ENCODE results near the gene ERBB2. TPM values are rescaled to one million over a fixed set of nuclear protein-coding genes. Genes with fewer than 3 reads are reported as not detected.
"Not testable (repeated sequence)": the region's sequence is repeated elsewhere in the genome, so short reads cannot be mapped to it uniquely, and the experiment has no call there.

The ERBB2 gene
- total RNA-seq, 1 donor from 2014 or later, result 278 TPM

- DNase-seq (ENCODE audit: low spot score), result no peak
Measured at GRCh38 chr17:39744836-39745215, 45.0 kb downstream of the ERBB2 start.

DNA sequence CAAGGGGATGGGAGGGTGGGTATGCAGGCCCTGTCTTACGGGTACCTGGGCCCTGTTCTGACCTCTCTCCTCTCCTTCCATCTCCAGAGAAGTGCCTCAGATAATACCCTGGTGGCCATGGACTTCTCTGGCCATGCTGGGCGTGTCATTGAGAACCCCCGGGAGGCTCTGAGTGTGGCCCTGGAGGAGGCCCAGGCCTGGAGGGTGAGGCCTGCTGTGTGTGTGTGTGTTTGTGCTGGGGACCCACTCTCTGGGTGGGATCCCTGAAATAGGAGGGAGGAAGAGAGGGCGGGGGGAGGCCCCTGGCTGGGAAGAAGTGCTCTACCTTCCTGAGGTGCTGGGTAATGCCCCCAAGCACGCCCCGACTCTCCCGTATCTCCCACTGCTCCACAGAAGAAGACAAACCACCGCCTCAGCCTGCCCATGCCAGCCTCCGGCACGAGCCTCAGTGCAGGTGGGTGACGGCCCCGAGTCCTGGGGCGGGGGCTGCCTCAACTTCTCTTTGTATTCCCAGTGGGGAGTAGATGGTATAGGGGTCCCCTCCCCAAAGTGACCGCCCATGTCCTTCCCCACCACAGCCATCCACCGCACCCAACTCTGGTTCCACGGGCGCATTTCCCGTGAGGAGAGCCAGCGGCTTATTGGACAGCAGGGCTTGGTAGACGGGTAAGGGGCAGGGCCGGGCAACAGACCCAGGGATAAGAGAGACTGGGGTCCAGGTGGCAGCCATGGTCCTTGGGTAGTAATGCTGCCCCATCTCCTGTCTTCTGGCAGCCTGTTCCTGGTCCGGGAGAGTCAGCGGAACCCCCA is 45.7 kb downstream of the ERBB2 start:
- no peak for DNase-seq (ENCODE audit: low spot score)

GRCh38 chr17:39746145-39746461 is 46.2 kb downstream of the ERBB2 start:
- no peak for DNase-seq (ENCODE audit: low spot score)

GRCh38 chr17:39747745-39748144 is 47.9 kb downstream of the ERBB2 start:
- DNase-seq (ENCODE audit: low spot score), result no peak

DNA sequence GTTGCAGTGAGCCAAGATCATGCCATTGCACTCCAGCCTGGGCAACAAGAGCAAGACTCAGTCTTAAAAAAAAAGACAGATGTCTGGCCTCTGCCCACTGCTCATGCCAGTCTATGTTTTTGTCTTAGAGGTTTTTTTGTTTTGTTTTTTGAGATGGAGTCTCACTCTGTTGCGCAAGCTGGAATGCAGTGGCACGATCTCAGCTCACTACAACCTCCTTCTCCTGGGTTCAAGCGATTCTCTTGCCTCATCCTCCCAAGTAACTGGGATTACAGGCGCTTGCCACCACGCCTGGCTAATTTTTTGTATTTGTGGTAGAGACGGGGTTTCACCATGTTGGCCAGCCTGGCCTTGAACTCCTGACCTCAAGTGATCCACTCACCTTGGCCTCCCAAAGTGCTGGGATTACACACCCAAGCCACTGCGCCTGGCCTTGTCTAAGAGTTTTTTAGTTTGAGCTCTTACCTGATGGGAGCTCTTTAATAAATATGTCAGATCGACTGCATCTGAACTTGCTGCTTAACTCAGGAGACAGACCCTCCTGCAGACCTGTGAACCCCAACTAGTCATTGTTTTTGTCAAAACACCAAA is 48.7 kb downstream of the ERBB2 start:
- not testable (repeated sequence) for DNase-seq (ENCODE audit: low spot score)

DNA sequence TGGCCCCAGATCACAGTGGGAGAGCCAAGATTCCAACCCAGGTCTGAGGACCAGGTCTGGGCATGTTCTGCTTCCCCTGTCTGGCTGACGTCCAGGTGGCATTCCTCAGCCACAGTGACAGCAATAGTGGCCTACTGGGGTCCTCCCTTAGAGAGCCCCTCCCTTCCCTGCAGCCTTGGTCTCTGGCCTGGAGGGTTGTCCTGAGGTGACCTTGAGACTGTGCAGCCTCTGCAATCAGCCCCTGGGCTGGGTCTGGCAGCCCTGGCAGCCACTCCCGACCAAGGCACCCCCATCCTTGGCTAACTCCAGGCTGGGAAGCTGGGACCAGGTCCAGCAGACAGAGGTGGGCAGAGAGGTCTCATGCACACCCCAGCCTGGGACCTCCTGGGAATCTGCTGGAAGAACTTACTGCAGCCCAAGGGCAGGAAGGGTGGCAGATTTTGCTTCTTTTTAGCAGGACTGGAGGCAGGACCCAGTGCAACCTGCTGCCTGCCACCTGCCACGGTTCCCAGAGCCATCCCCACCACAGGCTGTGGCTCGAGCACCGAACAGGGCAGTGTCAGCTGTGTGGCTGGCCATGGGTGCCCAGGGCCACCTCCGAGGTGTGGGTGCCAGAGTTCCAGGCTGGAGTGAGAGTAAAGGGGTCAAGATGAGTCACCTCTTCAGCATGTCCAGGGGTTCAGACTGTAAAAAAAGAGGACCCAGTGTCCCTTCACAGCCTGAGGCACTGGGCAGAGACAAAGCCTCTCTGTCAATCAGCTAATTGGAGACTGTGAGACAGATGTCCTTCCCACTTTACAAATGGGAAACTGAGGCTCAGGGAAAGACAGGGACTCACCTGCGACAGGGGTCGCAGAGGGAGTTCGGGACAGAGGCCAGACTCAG is 50.5 kb downstream of the ERBB2 start:
- no peak for DNase-seq (ENCODE audit: low spot score)

DNA sequence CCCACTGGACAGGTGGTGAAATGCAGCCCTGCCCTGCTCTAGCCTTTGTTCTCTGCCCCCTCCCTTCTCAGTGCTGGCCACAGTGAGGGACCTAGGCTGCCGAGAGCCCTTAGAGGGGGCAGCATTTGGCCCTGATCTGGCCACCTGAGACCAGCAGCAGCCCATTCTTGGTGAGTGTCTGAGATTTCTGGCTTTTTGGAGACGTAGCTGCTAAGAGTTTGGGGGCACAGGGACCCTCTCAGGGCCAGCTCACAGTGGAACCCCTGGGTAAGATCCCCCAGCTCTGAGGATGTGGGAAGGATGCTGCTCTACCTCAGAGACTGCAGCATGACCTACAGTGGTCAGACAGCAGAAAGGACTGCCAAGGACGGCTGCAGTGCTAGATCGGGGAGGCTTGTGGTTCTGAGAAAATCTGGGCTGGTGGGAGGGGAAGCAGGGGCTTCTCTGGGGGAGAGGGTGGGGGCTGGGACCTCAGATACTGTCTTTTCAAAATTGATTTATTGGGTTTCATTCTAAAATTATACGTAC is 51.2 kb downstream of the ERBB2 start:
- no peak for DNase-seq (ENCODE audit: low spot score)

DNA sequence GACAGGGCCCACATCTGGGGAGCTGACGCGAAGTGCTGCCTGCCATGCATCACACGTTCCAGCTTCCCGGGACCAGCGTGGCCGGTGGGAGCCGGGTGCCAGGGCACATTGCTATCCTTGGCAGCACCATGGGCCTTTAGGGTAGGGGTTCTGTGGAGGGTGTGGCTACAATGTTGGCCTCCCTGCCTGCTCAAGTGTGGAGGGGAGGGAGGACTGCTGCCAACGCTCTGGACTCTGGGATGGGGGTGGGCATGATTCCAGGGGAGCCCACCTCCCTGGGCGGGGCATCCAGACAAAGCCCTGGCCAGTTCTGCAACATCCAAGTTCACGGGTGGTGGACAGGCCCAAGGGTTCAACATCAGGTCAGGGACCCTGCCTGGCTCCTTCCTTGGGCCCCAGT is 51.8 kb downstream of the ERBB2 start:
- no peak for DNase-seq (ENCODE audit: low spot score)

DNA sequence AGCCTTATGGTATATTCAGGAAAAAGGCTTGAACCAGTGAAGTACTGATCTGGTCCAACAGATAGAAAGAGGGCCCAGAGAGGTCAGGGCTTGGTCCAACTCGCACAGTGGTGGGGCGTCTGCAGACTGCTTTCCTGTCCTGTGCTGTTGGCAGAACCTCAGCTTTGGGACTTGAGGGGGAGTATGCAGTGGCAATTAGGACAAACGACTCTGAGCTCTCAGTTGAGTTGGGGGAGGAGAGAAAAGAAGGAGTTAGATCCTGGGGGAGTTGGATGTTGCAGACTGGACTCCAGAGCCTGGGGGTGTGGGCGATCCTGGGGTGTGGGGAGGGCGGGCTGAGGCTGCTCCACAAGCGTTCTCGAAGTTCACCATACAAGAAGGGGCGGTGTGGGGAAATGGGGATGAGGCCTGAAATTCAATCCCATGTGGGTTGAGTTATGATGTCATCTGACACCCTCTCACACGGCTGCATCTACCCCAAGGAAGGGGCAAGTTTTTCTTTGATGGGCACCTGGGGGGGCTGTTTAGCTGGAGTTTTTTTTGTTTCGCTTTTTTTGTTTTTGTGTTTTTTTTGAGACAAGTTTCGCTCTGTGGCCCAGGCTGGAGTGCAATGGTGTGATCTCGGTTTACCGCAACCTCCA is 52.5 kb downstream of the ERBB2 start:
- peak; percentile 42 for DNase-seq (ENCODE audit: low spot score)

DNA sequence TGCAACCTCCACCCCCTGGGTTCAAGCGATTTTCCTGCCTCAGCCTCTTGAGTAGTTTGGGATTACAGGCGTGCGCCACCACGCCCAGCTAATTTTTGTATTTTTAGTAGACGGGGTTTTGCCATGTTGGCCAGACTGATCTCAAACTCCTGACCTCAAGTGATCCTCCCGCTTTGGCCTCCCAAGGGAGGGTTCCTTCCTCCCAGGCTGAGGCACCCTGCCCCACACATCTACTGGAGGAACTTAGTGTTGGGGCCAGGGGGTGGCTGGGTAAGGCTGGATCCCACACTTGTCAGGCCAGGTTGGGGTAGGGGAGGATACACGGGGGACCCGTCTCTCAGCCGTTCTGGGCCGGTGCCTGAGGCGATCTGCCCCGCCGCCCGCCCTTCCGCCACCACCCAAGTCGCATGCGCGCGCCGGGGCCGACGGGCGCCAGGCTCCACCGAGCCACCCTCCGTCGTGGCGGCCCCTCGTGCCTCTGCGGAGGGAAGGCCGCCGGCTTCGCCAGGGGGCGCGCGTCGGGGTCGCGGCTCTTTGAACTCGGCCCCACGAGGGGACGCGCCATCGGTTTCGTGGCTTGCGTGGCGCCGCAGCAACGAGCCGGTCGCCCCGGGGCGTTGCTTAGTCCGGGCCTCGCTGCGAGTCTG is 53.8 kb downstream of the ERBB2 start:
- peak; percentile 66 for DNase-seq (ENCODE audit: low spot score)

DNA sequence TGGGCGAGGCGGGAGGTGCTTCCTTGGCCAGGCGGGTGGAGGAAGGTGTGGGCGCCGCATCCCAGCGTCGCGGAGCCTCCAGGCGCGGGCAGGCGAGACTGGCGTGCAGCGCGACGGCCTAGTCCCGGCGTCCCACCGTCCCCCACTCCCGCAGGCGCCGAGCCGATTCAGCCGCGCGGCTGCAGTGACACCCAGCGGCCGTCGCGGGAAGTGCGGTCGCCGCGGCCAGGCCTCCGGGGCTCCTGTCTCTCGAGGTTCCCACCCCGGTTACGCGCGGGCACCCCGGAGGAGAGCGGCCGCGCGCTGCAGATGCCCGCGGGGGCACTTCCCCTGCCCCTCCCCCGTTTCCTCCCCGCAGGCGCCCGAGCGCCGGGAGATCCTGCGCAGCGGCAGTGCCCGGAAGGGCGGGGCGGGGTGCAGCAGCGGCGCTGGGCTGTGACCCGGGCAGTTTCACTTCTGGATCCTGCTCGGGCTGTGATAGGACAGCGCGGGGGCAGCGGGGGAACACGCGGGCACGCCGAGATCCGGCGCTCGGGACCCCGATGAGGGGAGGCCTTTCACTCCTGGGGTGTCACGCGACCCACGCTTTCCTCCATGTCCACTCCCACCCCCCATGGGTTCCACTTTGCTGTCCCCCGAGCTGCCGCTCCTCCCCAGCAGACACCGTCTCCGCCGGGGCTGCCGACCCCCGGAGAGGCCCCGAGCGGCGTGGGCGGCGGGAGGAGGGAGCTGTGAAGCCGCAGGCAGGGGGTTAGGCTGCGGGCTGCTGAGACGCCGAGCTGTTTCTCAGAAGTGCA is 54.5 kb downstream of the ERBB2 start:
- DNase-seq (ENCODE audit: low spot score), result peak; percentile 96

- peak; percentile 56 for DNase-seq (ENCODE audit: low spot score)
Measured at GRCh38 chr17:39754958-39755553, 55.2 kb downstream of the ERBB2 start.

- no peak for DNase-seq (ENCODE audit: low spot score)
Measured at GRCh38 chr17:39755554-39756379, 55.9 kb downstream of the ERBB2 start.

DNA sequence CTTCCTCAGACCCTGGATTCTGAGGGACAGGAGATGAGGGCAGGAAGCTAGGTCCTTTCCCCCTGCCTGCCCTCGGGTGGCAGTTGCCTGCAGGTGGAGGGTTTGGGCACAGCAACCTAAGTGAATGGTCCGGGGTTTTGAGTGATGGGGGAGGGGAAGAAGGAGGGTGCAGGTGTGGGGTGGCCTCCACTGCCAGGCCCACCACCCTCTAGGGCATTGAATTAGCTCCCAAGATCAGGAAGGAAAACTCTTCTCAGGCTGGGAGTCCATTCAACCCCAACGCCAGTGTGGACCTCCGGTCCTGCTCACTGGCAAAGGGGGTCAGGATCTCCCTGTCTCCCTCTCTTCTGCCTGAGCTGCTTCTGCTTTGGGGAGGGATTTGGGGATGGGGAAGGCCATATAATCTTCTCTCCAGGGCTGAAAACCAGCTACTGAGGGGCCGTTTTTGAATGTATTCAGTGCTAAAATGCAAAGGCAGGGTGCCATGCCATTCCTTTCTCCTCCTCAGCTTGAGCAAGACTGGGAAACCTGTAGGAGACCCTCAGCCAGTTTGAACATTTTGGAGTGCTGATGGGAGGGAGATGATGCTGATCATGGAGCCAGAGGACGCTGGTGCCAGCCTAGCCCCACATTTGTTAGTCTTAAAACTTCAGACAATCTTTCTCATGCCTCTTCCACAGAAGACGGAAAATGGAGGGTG is 56.7 kb downstream of the ERBB2 start:
- DNase-seq (ENCODE audit: low spot score), result no peak

DNA sequence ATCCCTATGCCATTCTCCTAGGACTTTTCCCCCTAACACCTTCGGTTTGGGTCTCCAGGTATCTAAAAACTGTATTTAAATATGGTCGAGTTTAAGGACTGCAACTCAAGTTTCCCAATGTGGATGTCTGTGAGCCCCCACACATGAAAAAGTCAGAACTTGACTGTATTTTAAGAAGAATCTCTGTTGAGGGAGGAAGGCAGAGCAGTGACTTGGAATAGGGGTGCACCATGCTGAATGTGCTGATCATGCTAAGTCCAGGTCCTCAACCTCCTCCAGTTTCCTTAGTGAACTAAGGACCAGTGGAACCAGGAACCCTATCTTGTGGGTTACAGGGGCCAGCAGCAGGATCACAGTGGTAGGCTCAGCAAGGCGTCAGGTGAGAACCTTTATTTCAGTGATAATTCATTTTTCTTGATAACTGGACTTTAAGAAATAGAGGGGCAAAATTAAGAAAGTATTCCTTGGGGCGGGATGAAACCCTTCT is 57.4 kb downstream of the ERBB2 start:
- DNase-seq (ENCODE audit: low spot score), result no peak

DNA sequence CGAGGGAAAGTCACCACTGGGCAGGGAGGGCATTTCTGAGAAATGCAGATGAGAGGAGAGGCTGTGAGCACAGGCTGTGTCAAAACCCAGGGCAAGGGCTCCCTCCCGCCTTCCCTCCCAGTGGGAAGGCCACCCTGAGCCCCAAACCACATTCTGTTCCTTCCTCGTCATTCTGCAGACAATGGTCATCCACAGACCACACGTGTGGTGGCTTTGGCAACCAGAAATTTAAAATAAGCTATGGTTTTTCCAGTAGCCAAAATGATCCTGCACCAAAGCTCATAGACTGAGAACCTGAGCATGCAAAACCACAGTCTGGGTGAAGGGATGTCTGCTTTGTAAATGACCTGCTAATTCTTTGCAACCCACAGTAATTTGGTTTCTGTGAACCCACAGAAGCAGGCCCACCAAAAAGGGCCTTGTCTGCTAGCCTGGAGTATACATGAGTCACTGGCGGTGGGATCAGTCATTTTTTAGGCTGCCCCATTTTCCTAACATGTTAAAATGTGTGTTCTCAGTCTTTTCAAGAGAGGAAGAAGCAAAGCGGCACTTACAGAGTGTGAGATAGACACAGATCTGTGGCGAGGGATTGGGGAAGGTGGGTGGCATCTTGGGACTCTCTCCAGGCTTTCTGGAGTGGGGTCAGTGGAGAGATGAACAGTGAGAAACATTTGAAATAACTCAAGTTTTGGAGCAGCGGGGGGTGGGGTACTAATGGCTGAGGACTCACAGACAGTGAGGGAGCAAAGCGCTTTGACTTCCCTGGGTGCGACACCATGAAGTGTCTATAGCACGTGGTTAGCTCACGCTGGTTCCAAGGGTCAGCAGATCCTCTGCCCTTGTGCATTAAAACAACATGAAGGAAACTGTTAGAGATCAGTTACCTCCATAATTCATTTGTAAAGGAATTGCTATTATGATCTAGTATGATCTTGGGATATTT is 58.3 kb downstream of the ERBB2 start:
- no peak for DNase-seq (ENCODE audit: low spot score)

GRCh38 chr17:39759204-39759603 is 59.3 kb downstream of the ERBB2 start:
- no peak for DNase-seq (ENCODE audit: low spot score)
